K562 (cell line): ENCODE data around the gene MPV17L2. TPM values are rescaled to one million over a fixed set of nuclear protein-coding genes. Genes with fewer than 3 reads are reported as not detected.

Source experiments
- C11orf30 ChIP-seq: fragments of 450-650 bp; IDR thresholded peaks from 2 replicates; pipeline ENCODE4 v1.6.1; 2016; ENCODE audit warnings: low read depth, mild to moderate bottlenecking
- MTF1 ChIP-seq: fragments of 250-450 bp; sonication (Bioruptor Pico); IDR thresholded peaks from 2 replicates; pipeline ENCODE4 v1.9.0; 2021; ENCODE audit warnings: moderate library complexity, mild to moderate bottlenecking, inconsistent platforms, borderline replicate concordance
- NFIC ChIP-seq: fragments of 450-650 bp; IDR thresholded peaks from 2 replicates; pipeline ENCODE4 v1.6.1; 2017; ENCODE audit warnings: mild to moderate bottlenecking, inconsistent platforms
- NFXL1 ChIP-seq: fragments of 450-650 bp; formaldehyde crosslinking; IDR thresholded peaks from 2 replicates; pipeline ENCODE4 v1.4.0; 2021; ENCODE audit warnings: mild to moderate bottlenecking
- POLR2A ChIP-seq: fragments of 450-650 bp; conservative IDR thresholded peaks from 2 replicates; pipeline ENCODE4 v1.6.1; 2016
- SUPT5H ChIP-seq: fragments of 450-650 bp; IDR thresholded peaks from 2 replicates; pipeline ENCODE4 v1.6.1; 2016
- WHSC1 ChIP-seq: IDR thresholded peaks from one replicate; pipeline ENCODE4 v1.6.1; 2012; ENCODE audit warnings: low read length, control low read depth, inconsistent platforms
- polyA plus RNA-seq, 8 experiments: library from polyadenylated mRNA; depleted of rRNA in 4 of 8; stranded (reverse) in 5 of 8; unstranded in 3 of 8; fragments of >200 nt; fragmentation: Nextera tagmentation in 2 of 8; fragmentation: Illumina TruSeq in 1 of 8; extraction: Ambion mirVana in 2 of 8; extraction: Trizol in 1 of 8; gene quantifications; 2 replicates each; pipeline versions ENCODE4 v1.2.1 to v1.2.3, GENCODE V29; 2011 to 2014; ENCODE audit warnings: inconsistent platforms in 1 of 8, missing spikeins in 1 of 8
- total RNA-seq, 7 experiments: library from RNA; depleted of rRNA in 6 of 7; stranded (reverse); fragments of >200 nt in 6 of 7; fragmentation: Illumina TruSeq in 2 of 7; extraction: Trizol in 2 of 7; gene quantifications; 2 replicates each; pipeline versions ENCODE4 v1.2.1 to v1.2.3, GENCODE V29; 2011 to 2021; ENCODE audit warnings: low replicate concordance in 1 of 7
- TF ChIP-seq, protein P1 (sequence below): fragments of 250-450 bp; sonication (Bioruptor Pico); IDR thresholded peaks from 2 replicates; pipeline ENCODE4 v1.4.0; 2020
- TF ChIP-seq, protein P2 (sequence below), 2 experiments: fragments of 250-450 bp in 1 of 2; fragments of 450-650 bp in 1 of 2; sonication (Bioruptor Pico) in 1 of 2; IDR thresholded peaks; 2 replicates each; pipeline versions ENCODE4 v1.6.1 to v1.8.0; 2016 to 2021; ENCODE audit warnings: mild to moderate bottlenecking in 2 of 2, moderate library complexity in 2 of 2, missing compliant biosample characterization in 1 of 2, missing genetic modification characterization in 1 of 2
- TF ChIP-seq, protein P3 (sequence below): fragments of 450-650 bp; IDR thresholded peaks from 2 replicates; pipeline ENCODE4 v1.6.1; 2018; ENCODE audit not compliant: partially characterized antibody
- TF ChIP-seq, protein P4 (sequence below): sonication (generic); formaldehyde crosslinking; IDR thresholded peaks from 2 replicates; pipeline ENCODE4 v1.5.0; 2020; ENCODE audit warnings: missing genetic modification reagents

MPV17L2 gene
- total and polyA plus RNA-seq, 9 of the 15 experiments (the other 6 are each of a cell fraction or from before 2014, with no cell fraction given) = 10.6 to 60.2 (median 28.5) TPM

DNA sequence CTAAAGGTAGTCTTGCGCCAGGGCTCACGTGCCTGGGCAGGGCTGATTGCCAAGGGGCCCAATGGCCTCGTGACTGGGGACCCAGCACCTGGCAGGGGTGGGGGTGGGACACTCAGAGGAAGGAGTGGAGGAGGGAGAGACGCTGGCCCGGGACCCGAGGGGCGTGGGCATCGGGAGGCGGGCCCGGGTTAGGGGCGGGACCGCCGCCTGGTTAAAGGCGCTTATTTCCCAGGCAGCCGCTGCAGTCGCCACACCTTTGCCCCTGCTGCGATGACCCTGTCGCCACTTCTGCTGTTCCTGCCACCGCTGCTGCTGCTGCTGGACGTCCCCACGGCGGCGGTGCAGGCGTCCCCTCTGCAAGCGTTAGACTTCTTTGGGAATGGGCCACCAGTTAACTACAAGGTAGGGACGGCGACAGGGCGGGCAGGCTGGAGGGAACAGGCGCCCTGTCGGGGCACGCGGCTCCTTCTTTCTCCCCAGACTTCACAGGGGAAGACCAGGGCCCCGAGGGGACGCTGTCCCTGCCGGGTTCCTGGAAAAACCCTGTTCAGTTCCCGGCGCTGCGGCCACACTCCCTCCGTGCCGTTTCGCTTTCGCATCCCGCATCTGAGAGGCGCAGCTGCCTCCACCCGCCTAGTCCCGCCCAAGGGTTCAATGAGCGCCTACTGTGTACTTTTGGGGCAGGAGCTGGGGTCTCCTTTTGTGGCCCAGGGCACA, 19.3 kb upstream of the MPV17L2 start, which contains the start of gene IFI30 (continued):
- TF ChIP-seq, protein P1, sequence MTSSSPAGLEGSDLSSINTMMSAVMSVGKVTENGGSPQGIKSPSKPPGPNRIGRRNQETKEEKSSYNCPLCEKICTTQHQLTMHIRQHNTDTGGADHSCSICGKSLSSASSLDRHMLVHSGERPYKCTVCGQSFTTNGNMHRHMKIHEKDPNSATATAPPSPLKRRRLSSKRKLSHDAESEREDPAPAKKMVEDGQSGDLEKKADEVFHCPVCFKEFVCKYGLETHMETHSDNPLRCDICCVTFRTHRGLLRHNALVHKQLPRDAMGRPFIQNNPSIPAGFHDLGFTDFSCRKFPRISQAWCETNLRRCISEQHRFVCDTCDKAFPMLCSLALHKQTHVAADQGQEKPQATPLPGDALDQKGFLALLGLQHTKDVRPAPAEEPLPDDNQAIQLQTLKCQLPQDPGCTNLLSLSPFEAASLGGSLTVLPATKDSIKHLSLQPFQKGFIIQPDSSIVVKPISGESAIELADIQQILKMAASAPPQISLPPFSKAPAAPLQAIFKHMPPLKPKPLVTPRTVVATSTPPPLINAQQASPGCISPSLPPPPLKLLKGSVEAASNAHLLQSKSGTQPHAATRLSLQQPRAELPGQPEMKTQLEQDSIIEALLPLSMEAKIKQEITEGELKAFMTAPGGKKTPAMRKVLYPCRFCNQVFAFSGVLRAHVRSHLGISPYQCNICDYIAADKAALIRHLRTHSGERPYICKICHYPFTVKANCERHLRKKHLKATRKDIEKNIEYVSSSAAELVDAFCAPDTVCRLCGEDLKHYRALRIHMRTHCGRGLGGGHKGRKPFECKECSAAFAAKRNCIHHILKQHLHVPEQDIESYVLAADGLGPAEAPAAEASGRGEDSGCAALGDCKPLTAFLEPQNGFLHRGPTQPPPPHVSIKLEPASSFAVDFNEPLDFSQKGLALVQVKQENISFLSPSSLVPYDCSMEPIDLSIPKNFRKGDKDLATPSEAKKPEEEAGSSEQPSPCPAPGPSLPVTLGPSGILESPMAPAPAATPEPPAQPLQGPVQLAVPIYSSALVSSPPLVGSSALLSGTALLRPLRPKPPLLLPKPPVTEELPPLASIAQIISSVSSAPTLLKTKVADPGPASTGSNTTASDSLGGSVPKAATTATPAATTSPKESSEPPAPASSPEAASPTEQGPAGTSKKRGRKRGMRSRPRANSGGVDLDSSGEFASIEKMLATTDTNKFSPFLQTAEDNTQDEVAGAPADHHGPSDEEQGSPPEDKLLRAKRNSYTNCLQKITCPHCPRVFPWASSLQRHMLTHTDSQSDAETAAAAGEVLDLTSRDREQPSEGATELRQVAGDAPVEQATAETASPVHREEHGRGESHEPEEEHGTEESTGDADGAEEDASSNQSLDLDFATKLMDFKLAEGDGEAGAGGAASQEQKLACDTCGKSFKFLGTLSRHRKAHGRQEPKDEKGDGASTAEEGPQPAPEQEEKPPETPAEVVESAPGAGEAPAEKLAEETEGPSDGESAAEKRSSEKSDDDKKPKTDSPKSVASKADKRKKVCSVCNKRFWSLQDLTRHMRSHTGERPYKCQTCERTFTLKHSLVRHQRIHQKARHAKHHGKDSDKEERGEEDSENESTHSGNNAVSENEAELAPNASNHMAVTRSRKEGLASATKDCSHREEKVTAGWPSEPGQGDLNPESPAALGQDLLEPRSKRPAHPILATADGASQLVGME = 0 out of 2 replicates have a peak, but pooled peaks have one; percentile 11
- TF ChIP-seq, protein P2, sequence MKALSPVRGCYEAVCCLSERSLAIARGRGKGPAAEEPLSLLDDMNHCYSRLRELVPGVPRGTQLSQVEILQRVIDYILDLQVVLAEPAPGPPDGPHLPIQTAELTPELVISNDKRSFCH (CRISPR knock-in tag; IDR thresholded peaks at IDR 0.05) = no peak
- TF ChIP-seq, protein P2 (tag; IDR thresholded peaks at IDR 0.05) = no peak
- no peak for TF ChIP-seq NFXL1 (CRISPR knock-in tag)
- no peak for TF ChIP-seq C11orf30
- TF ChIP-seq, protein P3, sequence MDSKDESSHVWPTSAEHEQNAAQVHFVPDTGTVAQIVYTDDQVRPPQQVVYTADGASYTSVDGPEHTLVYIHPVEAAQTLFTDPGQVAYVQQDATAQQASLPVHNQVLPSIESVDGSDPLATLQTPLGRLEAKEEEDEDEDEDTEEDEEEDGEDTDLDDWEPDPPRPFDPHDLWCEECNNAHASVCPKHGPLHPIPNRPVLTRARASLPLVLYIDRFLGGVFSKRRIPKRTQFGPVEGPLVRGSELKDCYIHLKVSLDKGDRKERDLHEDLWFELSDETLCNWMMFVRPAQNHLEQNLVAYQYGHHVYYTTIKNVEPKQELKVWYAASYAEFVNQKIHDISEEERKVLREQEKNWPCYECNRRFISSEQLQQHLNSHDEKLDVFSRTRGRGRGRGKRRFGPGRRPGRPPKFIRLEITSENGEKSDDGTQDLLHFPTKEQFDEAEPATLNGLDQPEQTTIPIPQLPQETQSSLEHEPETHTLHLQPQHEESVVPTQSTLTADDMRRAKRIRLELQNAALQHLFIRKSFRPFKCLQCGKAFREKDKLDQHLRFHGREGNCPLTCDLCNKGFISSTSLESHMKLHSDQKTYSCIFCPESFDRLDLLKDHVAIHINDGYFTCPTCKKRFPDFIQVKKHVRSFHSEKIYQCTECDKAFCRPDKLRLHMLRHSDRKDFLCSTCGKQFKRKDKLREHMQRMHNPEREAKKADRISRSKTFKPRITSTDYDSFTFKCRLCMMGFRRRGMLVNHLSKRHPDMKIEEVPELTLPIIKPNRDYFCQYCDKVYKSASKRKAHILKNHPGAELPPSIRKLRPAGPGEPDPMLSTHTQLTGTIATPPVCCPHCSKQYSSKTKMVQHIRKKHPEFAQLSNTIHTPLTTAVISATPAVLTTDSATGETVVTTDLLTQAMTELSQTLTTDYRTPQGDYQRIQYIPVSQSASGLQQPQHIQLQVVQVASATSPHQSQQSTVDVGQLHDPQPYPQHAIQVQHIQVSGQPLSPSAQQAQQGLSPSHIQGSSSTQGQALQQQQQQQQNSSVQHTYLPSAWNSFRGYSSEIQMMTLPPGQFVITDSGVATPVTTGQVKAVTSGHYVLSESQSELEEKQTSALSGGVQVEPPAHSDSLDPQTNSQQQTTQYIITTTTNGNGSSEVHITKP = peak; percentile 73
- no peak for TF ChIP-seq MTF1 (CRISPR knock-in tag)
- TF ChIP-seq, protein P4, sequence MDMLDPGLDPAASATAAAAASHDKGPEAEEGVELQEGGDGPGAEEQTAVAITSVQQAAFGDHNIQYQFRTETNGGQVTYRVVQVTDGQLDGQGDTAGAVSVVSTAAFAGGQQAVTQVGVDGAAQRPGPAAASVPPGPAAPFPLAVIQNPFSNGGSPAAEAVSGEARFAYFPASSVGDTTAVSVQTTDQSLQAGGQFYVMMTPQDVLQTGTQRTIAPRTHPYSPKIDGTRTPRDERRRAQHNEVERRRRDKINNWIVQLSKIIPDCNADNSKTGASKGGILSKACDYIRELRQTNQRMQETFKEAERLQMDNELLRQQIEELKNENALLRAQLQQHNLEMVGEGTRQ = 0 out of 2 replicates have a peak, but pooled peaks have one; percentile 2
- peak; percentile 85 for TF ChIP-seq SUPT5H
- TF ChIP-seq POLR2A = peak; percentile 87
- no peak for TF ChIP-seq WHSC1
- peak; percentile 73 for TF ChIP-seq NFIC
